H1 (cell line): ENCODE results near the gene GJD4. TPM values are rescaled to one million over a fixed set of nuclear protein-coding genes. Genes with fewer than 3 reads are reported as not detected.
A peak's percentile ranks its signal among the peaks of the same experiment; 100 is the strongest.

Experiments
- CTCF ChIA-PET: fragments of 300-600 bp; sonication (Branson Sonifier 250); formaldehyde crosslinking; loops from one replicate; lab custom pipeline; 2021; ENCODE audit not compliant: partially characterized antibody; lab: Charles Lee
- POLR2A ChIA-PET: fragments of 300-600 bp; sonication (Branson Sonifier 250); formaldehyde crosslinking; loops from one replicate; lab custom pipeline; 2021; ENCODE audit warnings: inconsistent platforms; ENCODE audit not compliant: partially characterized antibody; lab: Charles Lee
- DNase-seq, 2 experiments: peaks; one replicate each; pipeline versions ENCODE4 v3.0.0 to v3.0.0-alpha.2; 2010 to 2022; ENCODE audit warnings: low spot score in 2 of 2, low read depth in 1 of 2, mixed read lengths in 1 of 2
- FAIRE-seq: peaks from 2 replicates; lab custom pipeline; 2011; peaks lifted over from hg19 to GRCh38; lab: Jason Lieb, UNC
- H2AFZ ChIP-seq: 2 replicates; pipeline ENCODE4 v1.8.1; 2012; ENCODE audit warnings: low read length, inconsistent platforms
- H2AK5ac ChIP-seq: 2 replicates; pipeline ENCODE4 v1.6.1; 2013; ENCODE audit warnings: low read depth, low read length
- H2BK120ac ChIP-seq: replicated peaks from 2 replicates; pipeline ENCODE3; 2013; ENCODE audit warnings: low read depth, low read length, inconsistent platforms
- H2BK12ac ChIP-seq: 2 replicates; pipeline ENCODE4 v1.6.1; 2013; ENCODE audit warnings: low read depth, low read length
- H2BK15ac ChIP-seq: 2 replicates; pipeline ENCODE4 v1.6.1; 2013; ENCODE audit warnings: low read length
- H2BK20ac ChIP-seq: 2 replicates; pipeline ENCODE4 v1.6.1; 2013; ENCODE audit warnings: low read length
- H2BK5ac ChIP-seq: 2 replicates; pipeline ENCODE4 v1.6.1; 2013; ENCODE audit warnings: low read depth, low read length
- H3K14ac ChIP-seq: 2 replicates; pipeline ENCODE4 v1.6.1; 2013; ENCODE audit warnings: inconsistent platforms; ENCODE audit not compliant: insufficient read length
- H3K18ac ChIP-seq: 2 replicates; pipeline ENCODE4 v1.6.1; 2013; ENCODE audit warnings: low read length; ENCODE audit errors: extremely low read depth
- H3K23ac ChIP-seq: 2 replicates; pipeline ENCODE4 v1.6.1; 2013; ENCODE audit warnings: inconsistent platforms; ENCODE audit not compliant: insufficient read length
- H3K23me2 ChIP-seq: 2 replicates; pipeline ENCODE4 v1.6.1; 2013; ENCODE audit warnings: low read depth, low read length
- H3K27ac ChIP-seq: 2 replicates; pipeline ENCODE4 v1.6.1; 2011; ENCODE audit warnings: low read depth, low read length, inconsistent platforms
- H3K27me3 ChIP-seq, 4 experiments: replicated peaks in 1 of 4; 1 replicate in 1 of 4; 2 replicates in 3 of 4; pipeline versions ENCODE4 v1.6.1 to v1.8.1; 2011 to 2013; ENCODE audit warnings: low read length in 3 of 4, mild to moderate bottlenecking in 3 of 4, inconsistent platforms in 2 of 4, mixed read lengths in 2 of 4, moderate library complexity in 1 of 4; ENCODE audit not compliant: control insufficient read depth in 3 of 4, insufficient read depth in 3 of 4; ENCODE audit errors: extremely low read depth in 1 of 4
- H3K36me3 ChIP-seq, 4 experiments: 2 replicates each; pipeline versions ENCODE4 v1.6.1 to v1.8.1; 2011 to 2013; ENCODE audit warnings: mild to moderate bottlenecking in 4 of 4, low read length in 3 of 4, moderate library complexity in 2 of 4, control low read depth in 1 of 4, inconsistent platforms in 1 of 4; ENCODE audit not compliant: insufficient read depth in 4 of 4, control insufficient read depth in 2 of 4
- H3K4ac ChIP-seq: replicated peaks from 2 replicates; pipeline ENCODE3; 2013; ENCODE audit warnings: low read length, low read depth, mixed read lengths, inconsistent platforms; ENCODE audit not compliant: insufficient read length
- H3K4me1 ChIP-seq, 4 experiments: replicated peaks in 1 of 4; 1 replicate in 1 of 4; 2 replicates in 3 of 4; pipeline versions ENCODE4 v1.6.1 to v1.8.1; 2011 to 2013; ENCODE audit warnings: low read length in 3 of 4, inconsistent platforms in 2 of 4, mixed read lengths in 1 of 4; ENCODE audit not compliant: insufficient read depth in 4 of 4, control insufficient read depth in 3 of 4
- H3K4me2 ChIP-seq, 2 experiments: 2 replicates each; pipeline versions ENCODE4 v1.6.1 to v1.8.1; 2011 to 2013; ENCODE audit warnings: low read depth in 2 of 2, low read length in 2 of 2, control low read depth in 1 of 2, inconsistent platforms in 1 of 2, mild to moderate bottlenecking in 1 of 2; ENCODE audit not compliant: insufficient read depth in 1 of 2
- H3K4me3 ChIP-seq, 4 experiments: fragments of 200-600, 300-600 bp in 1 of 4; sonication (generic), shearing (Covaris generic), sonication (Bioruptor Twin) in 1 of 4; 2 replicates each; pipeline versions ENCODE4 v1.5.1 to v1.8.1; 2011 to 2016; ENCODE audit warnings: low read length in 4 of 4, low read depth in 3 of 4, control low read depth in 2 of 4, inconsistent platforms in 2 of 4, mild to moderate bottlenecking in 2 of 4, mixed read lengths in 1 of 4, moderate library complexity in 1 of 4; ENCODE audit not compliant: insufficient read depth in 2 of 4; ENCODE audit errors: extremely low read depth in 1 of 4
- H3K56ac ChIP-seq: replicated peaks from 2 replicates; pipeline ENCODE3; 2013; ENCODE audit warnings: low read depth, mild to moderate bottlenecking, mixed read lengths, low read length, inconsistent platforms; ENCODE audit not compliant: insufficient read length
- H3K79me1 ChIP-seq: 2 replicates; pipeline ENCODE4 v1.6.1; 2013; ENCODE audit warnings: low read depth, low read length, control low read depth
- H3K79me2 ChIP-seq, 2 experiments: 2 replicates each; pipeline versions ENCODE4 v1.6.1 to v1.8.1; 2012 to 2013; ENCODE audit warnings: low read length in 2 of 2, mild to moderate bottlenecking in 2 of 2, inconsistent platforms in 1 of 2; ENCODE audit not compliant: insufficient read depth in 2 of 2, control insufficient read depth in 1 of 2
- H3K9ac ChIP-seq, 4 experiments: replicated peaks in 1 of 4; 1 replicate in 1 of 4; 2 replicates in 3 of 4; pipeline versions ENCODE4 v1.6.1 to v1.8.1; 2011 to 2013; ENCODE audit warnings: low read depth in 3 of 4, low read length in 3 of 4, control low read depth in 2 of 4, mild to moderate bottlenecking in 2 of 4, moderate library complexity in 2 of 4, inconsistent platforms in 1 of 4; ENCODE audit errors: extremely low read depth in 1 of 4
- H3K9me3 ChIP-seq, 2 experiments: 2 replicates each; pipeline versions ENCODE4 v1.6.1 to v1.8.1; 2012 to 2013; ENCODE audit warnings: mild to moderate bottlenecking in 2 of 2, moderate library complexity in 2 of 2, control low read depth in 1 of 2, inconsistent platforms in 1 of 2, low read depth in 1 of 2, low read length in 1 of 2, mixed read lengths in 1 of 2; ENCODE audit not compliant: insufficient read depth in 2 of 2
- H4K20me1 ChIP-seq, 2 experiments: replicated peaks in 1 of 2; 2 replicates each; pipeline versions ENCODE3 to v1.8.1; 2011 to 2013; ENCODE audit warnings: inconsistent platforms in 2 of 2, low read length in 2 of 2, mild to moderate bottlenecking in 1 of 2; ENCODE audit not compliant: insufficient read depth in 2 of 2, control insufficient read depth in 1 of 2
- H4K5ac ChIP-seq: 2 replicates; pipeline ENCODE4 v1.6.1; 2013; ENCODE audit warnings: low read length, low read depth, mixed read lengths, inconsistent platforms; ENCODE audit not compliant: insufficient read length
- H4K8ac ChIP-seq: 2 replicates; pipeline ENCODE4 v1.8.0; 2013; ENCODE audit warnings: mild to moderate bottlenecking, moderate library complexity, low read length, inconsistent platforms; ENCODE audit not compliant: insufficient read depth; ENCODE audit errors: extremely low read depth
- H4K91ac ChIP-seq: replicated peaks from 2 replicates; pipeline ENCODE3; 2013; ENCODE audit warnings: low read length, mixed read lengths, inconsistent platforms; ENCODE audit not compliant: insufficient read length
- ATF2 ChIP-seq: IDR thresholded peaks from 2 replicates; pipeline ENCODE4 v1.6.1; 2012; ENCODE audit warnings: low read length, inconsistent platforms
- BCL11A ChIP-seq, 2 experiments: IDR thresholded peaks; one replicate each; pipeline ENCODE4 v1.6.1; 2011; ENCODE audit warnings: low read depth in 2 of 2, low read length in 2 of 2, mild to moderate bottlenecking in 2 of 2
- CHD2 ChIP-seq: IDR thresholded peaks from 2 replicates; pipeline ENCODE4 v1.6.1; 2012; ENCODE audit warnings: low read length, improper control_type of control experiment
- CREB1 ChIP-seq: IDR thresholded peaks from 2 replicates; pipeline ENCODE4 v1.6.1; 2012; ENCODE audit warnings: inconsistent platforms
- CTCF ChIP-seq, 3 experiments: IDR thresholded peaks; 1 replicate in 2 of 3; 2 replicates in 1 of 3; pipeline versions ENCODE4 v1.5.1 to v1.6.1; 2011; ENCODE audit warnings: low read length in 3 of 3, mild to moderate bottlenecking in 3 of 3, inconsistent platforms in 2 of 3, low read depth in 1 of 3, moderate library complexity in 1 of 3; ENCODE audit not compliant: insufficient read depth in 1 of 3; ENCODE audit errors: control extremely low read depth in 1 of 3
- RAD21 ChIP-seq, 2 experiments: IDR thresholded peaks in 1 of 2; conservative IDR thresholded peaks in 1 of 2; 2 replicates each; pipeline ENCODE4 v1.6.1; 2011; ENCODE audit warnings: low read depth in 2 of 2, low read length in 2 of 2, improper control_type of control experiment in 1 of 2, inconsistent platforms in 1 of 2, mild to moderate bottlenecking in 1 of 2, moderate library complexity in 1 of 2
- SIX5 ChIP-seq: IDR thresholded peaks from 2 replicates; pipeline ENCODE4 v1.6.1; 2011; ENCODE audit warnings: mild to moderate bottlenecking, low read depth, low read length
- SP4 ChIP-seq: IDR thresholded peaks from 2 replicates; pipeline ENCODE4 v1.6.1; 2012; ENCODE audit warnings: low read length, inconsistent platforms
- TEAD4 ChIP-seq: IDR thresholded peaks from 2 replicates; pipeline ENCODE4 v1.6.1; 2012; ENCODE audit warnings: low read depth, low read length, inconsistent platforms, mixed read lengths
- ZNF274 ChIP-seq: IDR thresholded peaks from 2 replicates; pipeline ENCODE4 v1.7.0; 2012; ENCODE audit warnings: low read length, borderline replicate concordance; ENCODE audit errors: extremely low read depth
- WGBS, 2 experiments: shearing (Covaris generic) in 1 of 2; methylation state at CpG; one replicate each; pipeline versions ENCODE4 v1.1.6 to v1.1.7; 2013 to 2015; ENCODE audit warnings: low lambda C conversion rate in 2 of 2, mixed read lengths in 2 of 2, inconsistent platforms in 1 of 2, low coverage in 1 of 2, missing lambda C conversion rate in 1 of 2; ENCODE audit not compliant: insufficient replicate concordance in 2 of 2, insufficient coverage in 1 of 2, insufficient read length in 1 of 2; ENCODE audit errors: extremely low coverage in 1 of 2, missing lambda C conversion rate in 1 of 2; 5-methylcytosine and 5-hydroxymethylcytosine counted together
- polyA plus RNA-seq, 7 experiments: library from polyadenylated mRNA; depleted of rRNA in 3 of 7; stranded (reverse) in 5 of 7; unstranded in 2 of 7; fragments of >200 nt in 5 of 7; fragments of 200-250 nt in 2 of 7; gene quantifications; 1 replicate in 5 of 7; 2 replicates in 1 of 7; 4 replicates in 1 of 7; pipeline versions ENCODE4 v1.2.1 to v1.2.3, GENCODE V29; 2011 to 2013; ENCODE audit warnings: missing spikeins in 2 of 7, mixed read lengths in 2 of 7
- total RNA-seq: library from RNA; stranded (reverse); fragmentation: NEBNext Ultra II Directional; extraction: Animal tissue kit (Norgen Biotek cat#: 25700); gene quantifications from 2 replicates; pipeline ENCODE4 v1.2.1, GENCODE V29; 2021

Gene GJD4
- total and polyA plus RNA-seq, 2 of the 8 experiments (the other 6 are each of a cell fraction or from before 2014, with no cell fraction given), result not detected

GRCh38 chr10:35611750-35612149 lies 6.6 kb downstream of the GJD4 start:
- no peak for DNase-seq
- Histone ChIP-seq H2BK12ac (no peak overlapping the region), H2BK15ac (no peak overlapping the region), H3K79me1 (no peaks in the 10 kb centered on the region), H3K9ac (no peak overlapping the region), H2BK5ac (no peak overlapping the region), H3K56ac (no peak overlapping the region), H4K5ac (no peak overlapping the region), H2AFZ (no peak overlapping the region), H3K79me2 (no peaks in the 10 kb centered on the region), H3K4me3 (no peak overlapping the region), H2BK20ac (0 out of 2 replicates have a peak overlapping the region, but pooled peaks have one; percentile 1), H4K91ac (no peak overlapping the region), H3K4ac (no peak overlapping the region), H4K20me1 (no peaks in the 10 kb centered on the region), H3K4me2 (no peak overlapping the region), H2AK5ac (no peak overlapping the region), H3K27ac (no peak overlapping the region), H3K9me3 (peaks cover 4 to 8% of the 10 kb centered on the region in 2 experiments), H3K4me1 (no peaks in the 10 kb centered on the region), H3K14ac (no peak overlapping the region), H4K8ac (no peak overlapping the region), H3K18ac (no peak overlapping the region), H3K23me2 (no peaks in the 10 kb centered on the region), H3K23ac (no peak overlapping the region), H3K27me3 (no peaks in the 10 kb centered on the region; a peak in 1 of 7 replicates), H2BK120ac (no peak overlapping the region), H3K36me3 (no peaks in the 10 kb centered on the region)
- WGBS, 2 experiments, result 70% methylated on average over 6 of the region's 6 CpGs; no CpG with 5 or more reads in 1 of the 2 experiments
- ChIA-PET POLR2A (interaction anchor here (0.7 kb wide), 1 partner anchor 22 kb away, joined by 3 read pairs; no protein-coding TSS in a partner anchor), CTCF (interaction anchor here (0.6 to 4.5 kb wide), 12 partner anchors 9 to 1168 kb away, joined by 3 to 59 read pairs (median 4); no protein-coding TSS in a partner anchor)
- no peak for FAIRE-seq
- TF ChIP-seq BCL11A (IDR thresholded peaks at IDR 0.05; ENCODE audit: low read depth in 2 of 2, low read length in 2 of 2), result no peak
- no peak for TF ChIP-seq ZNF274
- no peak for TF ChIP-seq SIX5
- no peak for TF ChIP-seq ATF2
- TF ChIP-seq CHD2, result no peak
- no peak for TF ChIP-seq TEAD4
- TF ChIP-seq SP4, result no peak
- no peak for TF ChIP-seq CREB1
- peak; percentile 38 to 53 (median 50); a peak in 3 of 4 replicates for TF ChIP-seq CTCF (IDR thresholded peaks at IDR 0.05; ENCODE audit: control extremely low read depth in 1 of 3, insufficient read depth in 1 of 3, low read depth in 1 of 3, low read length in 3 of 3)
- peak; percentile 47 to 65 for TF ChIP-seq RAD21 (IDR thresholded peaks at IDR 0.05 in 1 of 2, conservative IDR thresholded peaks at IDR 0.05 in 1 of 2; ENCODE audit: low read depth in 2 of 2, low read length in 2 of 2)
